ENCODE measurements around the gene TRIM49B. TPM values are rescaled to one million over a fixed set of nuclear protein-coding genes. Genes with fewer than 3 reads are reported as not detected.
"Not testable (repeated sequence)": the region's sequence is repeated elsewhere in the genome, so short reads cannot be mapped to it uniquely, and the experiment has no call there.

TRIM49B gene, protein sequence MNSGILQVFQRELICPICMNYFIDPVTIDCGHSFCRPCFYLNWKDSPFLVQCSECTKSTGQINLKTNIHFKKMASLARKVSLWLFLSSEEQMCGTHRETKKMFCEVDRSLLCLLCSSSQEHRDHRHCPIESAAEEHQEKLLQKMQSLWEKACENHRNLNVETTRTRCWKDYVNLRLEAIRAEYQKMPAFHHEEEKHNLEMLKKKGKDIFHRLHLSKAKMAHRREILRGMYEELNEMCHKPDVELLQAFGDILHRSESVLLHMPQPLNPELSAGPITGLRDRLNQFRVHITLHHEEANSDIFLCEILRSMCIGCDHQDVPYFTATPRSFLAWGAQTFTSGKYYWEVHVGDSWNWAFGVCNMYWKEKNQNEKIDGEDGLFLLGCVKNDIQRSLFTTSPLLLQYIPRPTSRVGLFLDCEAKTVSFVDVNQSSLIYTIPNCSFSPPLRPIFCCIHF
- total RNA-seq, result not detected
- polyA plus RNA-seq, result not detected
- long read RNA-seq, donor 1, result 0 reads
- long read RNA-seq, donor 2, result 0 reads
- long read RNA-seq, donor 3, result 0 reads
- long read RNA-seq, donor 4, result 0 reads

DNA sequence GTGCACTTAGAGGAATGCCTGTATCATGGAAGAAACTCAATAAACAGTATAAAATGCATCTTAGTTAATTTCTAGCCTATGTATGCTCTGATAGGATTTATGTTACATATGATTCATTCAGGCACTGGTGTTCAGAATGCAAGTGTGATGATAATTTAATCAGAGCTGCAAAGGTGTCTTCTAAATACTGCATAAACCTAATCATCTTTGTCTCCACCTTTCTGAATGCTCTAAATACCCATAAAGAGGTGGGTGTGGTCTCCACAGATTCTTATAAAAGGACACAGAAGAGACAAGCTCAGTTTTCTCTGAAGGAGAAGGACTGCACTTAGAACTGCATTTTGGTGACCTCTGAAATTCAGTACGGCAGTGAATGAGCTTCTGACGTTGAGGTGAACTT is at the start of gene TRIM49B:
TSS of gene TRIM49B (plus strand) at position 301 of the 400 bp plus-strand sequence. CDS start 2,777 bp downstream, outside the sequence.
- H3K4me1 ChIP-seq (ENCODE audit: control insufficient read depth, insufficient read depth, low read length); ATAC-seq; H3K27me3 ChIP-seq (ENCODE audit: control insufficient read depth, insufficient read depth); H3K4me3 ChIP-seq (ENCODE audit: low read length); H3K9me3 ChIP-seq (ENCODE audit: control insufficient read depth, low read length); H3K27ac ChIP-seq (ENCODE audit: low read length); DNase-seq; intact Hi-C loops (cut with DNase I): not testable (repeated sequence)
- WGBS, result 29% methylated on average over 2 of the region's 2 CpGs

DNA sequence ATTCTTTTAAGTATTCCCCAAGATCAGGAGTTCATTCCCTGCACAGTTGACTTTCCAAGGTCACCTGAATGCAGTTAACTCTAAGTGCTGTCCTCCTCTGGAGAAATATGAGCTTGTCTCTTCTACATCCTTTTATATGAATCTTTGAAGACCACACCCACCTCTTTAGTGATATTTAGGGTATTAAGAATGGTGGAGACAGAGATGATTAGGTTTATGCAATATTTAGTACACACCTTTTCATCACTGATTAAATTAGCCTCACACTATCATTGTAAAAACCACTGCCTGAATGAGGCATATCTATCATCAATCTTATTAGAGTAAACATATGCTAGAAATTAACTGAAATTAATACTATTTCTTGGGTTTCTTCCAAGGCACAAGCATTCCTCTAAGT is 44.8 kb upstream of the TRIM49B start, which contains the start of gene TRIM51G:
TSS of gene TRIM51G (minus strand) at position 101 of the 400 bp plus-strand sequence. CDS start 2,190 bp downstream, outside the sequence.
- ATAC-seq; H3K4me1 ChIP-seq (ENCODE audit: control insufficient read depth, insufficient read depth, low read length); H3K27ac ChIP-seq (ENCODE audit: low read length); intact Hi-C loops (cut with DNase I); DNase-seq; H3K9me3 ChIP-seq (ENCODE audit: control insufficient read depth, low read length); H3K27me3 ChIP-seq (ENCODE audit: control insufficient read depth, insufficient read depth); H3K4me3 ChIP-seq (ENCODE audit: low read length): not testable (repeated sequence)

DNA sequence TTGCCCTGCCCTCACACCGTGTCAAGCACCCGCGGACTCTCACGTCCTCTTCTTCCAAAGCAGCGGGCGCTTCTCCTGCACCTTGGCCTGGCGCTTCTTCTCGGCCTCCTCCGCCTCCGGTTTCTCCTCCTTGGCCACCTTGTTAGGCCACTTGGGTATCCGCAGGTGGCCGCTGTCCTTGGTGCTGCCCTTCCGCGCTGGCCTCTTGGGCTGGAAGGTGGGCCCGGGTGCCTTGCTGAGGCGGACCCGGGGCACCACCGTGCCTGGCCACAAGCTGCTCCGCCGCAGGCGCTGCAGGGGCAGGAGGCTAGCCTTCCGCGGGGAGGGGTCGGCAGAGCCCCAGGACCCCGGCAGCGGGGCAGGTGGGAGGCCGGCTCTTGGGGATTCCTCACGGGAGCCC is 19.6 kb downstream of the TRIM49B start:
- WGBS, result 38% methylated on average over 26 of the region's 28 CpGs
- ATAC-seq; H3K4me3 ChIP-seq (ENCODE audit: low read length); intact Hi-C loops (cut with DNase I); H3K27me3 ChIP-seq (ENCODE audit: control insufficient read depth, insufficient read depth); H3K9me3 ChIP-seq (ENCODE audit: control insufficient read depth, low read length); DNase-seq; H3K4me1 ChIP-seq (ENCODE audit: control insufficient read depth, insufficient read depth, low read length); H3K27ac ChIP-seq (ENCODE audit: low read length): not testable (repeated sequence)

DNA sequence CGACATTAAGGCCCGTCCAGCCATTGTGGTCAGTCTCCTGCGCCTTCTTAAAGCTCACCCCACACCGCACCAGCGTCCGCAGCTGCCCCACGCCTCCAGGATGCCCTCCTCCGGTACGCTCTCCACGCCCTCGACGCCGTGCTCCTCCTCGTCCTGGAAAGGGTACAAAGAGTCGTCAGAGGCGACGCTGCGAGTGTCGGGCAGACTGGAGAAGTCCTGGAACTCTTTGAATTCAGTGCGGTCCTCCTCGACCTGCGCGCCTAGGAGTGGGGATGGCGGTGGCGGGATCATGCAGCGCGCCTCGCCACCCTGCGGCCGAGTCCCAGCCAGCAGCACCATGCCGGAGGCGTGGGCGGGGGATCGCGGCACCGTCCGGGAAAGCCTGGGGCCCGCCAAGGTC is 21.2 kb downstream of the TRIM49B start:
- ATAC-seq; H3K27me3 ChIP-seq (ENCODE audit: control insufficient read depth, insufficient read depth); H3K4me3 ChIP-seq (ENCODE audit: low read length); H3K27ac ChIP-seq (ENCODE audit: low read length); intact Hi-C loops (cut with DNase I); H3K4me1 ChIP-seq (ENCODE audit: control insufficient read depth, insufficient read depth, low read length); H3K9me3 ChIP-seq (ENCODE audit: control insufficient read depth, low read length): not testable (repeated sequence)
- WGBS, result 57% methylated on average over 38 of the region's 38 CpGs
- DNase-seq, result peak in 1 of 3 donors; percentile 44

DNA sequence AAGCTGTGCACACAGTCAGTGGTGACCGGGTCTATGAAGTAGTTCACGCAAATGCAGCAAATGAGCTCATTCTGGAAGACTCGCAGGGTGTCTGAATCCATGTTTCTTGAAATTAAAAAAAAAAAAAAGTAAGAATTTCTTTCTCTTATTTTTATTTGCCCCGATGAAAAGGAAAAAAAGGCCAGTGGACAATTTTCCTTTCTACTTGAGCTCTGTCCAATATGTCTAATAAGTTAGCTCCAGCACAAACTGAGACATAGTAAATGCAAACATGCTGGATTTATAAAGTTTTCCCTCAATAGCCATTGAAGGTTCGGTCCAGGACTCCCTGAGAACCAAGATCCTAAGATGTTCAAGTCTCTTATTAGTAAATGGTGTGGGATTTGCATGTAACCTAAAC is 30.4 kb downstream of the TRIM49B start, which contains the start of gene TRIM64C:
TSS of gene TRIM64C (minus strand) at position 101 of the 400 bp plus-strand sequence. CDS start at position 101, 0 bp downstream.
- H3K27ac ChIP-seq (ENCODE audit: low read length); H3K4me1 ChIP-seq (ENCODE audit: control insufficient read depth, insufficient read depth, low read length); ATAC-seq; H3K27me3 ChIP-seq (ENCODE audit: control insufficient read depth, insufficient read depth); H3K9me3 ChIP-seq (ENCODE audit: control insufficient read depth, low read length); H3K4me3 ChIP-seq (ENCODE audit: low read length); intact Hi-C loops (cut with DNase I); DNase-seq: not testable (repeated sequence)
- 79% methylated on average over 5 of the region's 5 CpGs for WGBS

DNA sequence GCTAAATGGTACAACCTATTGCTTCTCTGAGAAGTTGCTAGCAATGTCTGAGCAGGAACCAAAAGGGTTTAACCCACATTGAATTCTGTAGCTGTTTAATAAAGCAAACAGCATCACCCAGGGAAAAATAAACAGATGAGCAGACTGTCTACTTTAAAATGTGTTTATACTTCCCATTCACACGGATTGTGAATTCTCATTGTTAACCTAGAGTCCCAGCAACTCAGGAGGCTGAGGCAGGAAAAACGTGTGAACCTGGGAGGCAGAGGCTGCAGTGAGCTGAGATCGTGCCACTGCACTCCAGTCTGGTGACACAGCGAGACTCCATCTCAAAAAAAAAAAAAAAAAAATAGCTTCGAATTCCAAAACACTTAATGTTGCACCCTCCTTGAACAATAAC is 41.3 kb downstream of the TRIM49B start:
- DNase-seq; H3K27ac ChIP-seq (ENCODE audit: low read length); intact Hi-C loops (cut with DNase I); H3K9me3 ChIP-seq (ENCODE audit: control insufficient read depth, low read length); H3K4me1 ChIP-seq (ENCODE audit: control insufficient read depth, insufficient read depth, low read length); H3K4me3 ChIP-seq (ENCODE audit: low read length); ATAC-seq; H3K27me3 ChIP-seq (ENCODE audit: control insufficient read depth, insufficient read depth): not testable (repeated sequence)
- WGBS, result 58% methylated on average over 5 of the region's 5 CpGs

Other genes with a start within 250 kb of the TRIM49B start
- gene TRIM51G, start 44.9 kb upstream of the TRIM49B start, total RNA-seq, result not detected
- not detected for gene TRIM51G, start 44.9 kb upstream of the TRIM49B start, polyA plus RNA-seq
- gene TRIM64C, start 30.3 kb downstream of the TRIM49B start, total RNA-seq, result not detected
- gene TRIM64C, start 30.3 kb downstream of the TRIM49B start, polyA plus RNA-seq, result not detected
- under 1 TPM; 0.34 to 0.72 (median 0.52) TPM for gene FOLH1, start 179.8 kb downstream of the TRIM49B start, total RNA-seq
- 0.68 TPM for gene FOLH1, start 179.8 kb downstream of the TRIM49B start, polyA plus RNA-seq